ENCODE data around the gene CACNG3. TPM values are rescaled to one million over a fixed set of nuclear protein-coding genes. Genes with fewer than 3 reads are reported as not detected.

CACNG3 gene
- total and polyA plus RNA-seq, 8 donors = not detected

GRCh38 chr16:24216961-24217360, 39.2 kb upstream of the CACNG3 start:
- no peak for TF ChIP-seq POLR2AphosphoS5 (IDR thresholded peaks at IDR 0.05)
- no peak for TF ChIP-seq POLR2A (IDR thresholded peaks at IDR 0.05)
- TF ChIP-seq, protein P1, sequence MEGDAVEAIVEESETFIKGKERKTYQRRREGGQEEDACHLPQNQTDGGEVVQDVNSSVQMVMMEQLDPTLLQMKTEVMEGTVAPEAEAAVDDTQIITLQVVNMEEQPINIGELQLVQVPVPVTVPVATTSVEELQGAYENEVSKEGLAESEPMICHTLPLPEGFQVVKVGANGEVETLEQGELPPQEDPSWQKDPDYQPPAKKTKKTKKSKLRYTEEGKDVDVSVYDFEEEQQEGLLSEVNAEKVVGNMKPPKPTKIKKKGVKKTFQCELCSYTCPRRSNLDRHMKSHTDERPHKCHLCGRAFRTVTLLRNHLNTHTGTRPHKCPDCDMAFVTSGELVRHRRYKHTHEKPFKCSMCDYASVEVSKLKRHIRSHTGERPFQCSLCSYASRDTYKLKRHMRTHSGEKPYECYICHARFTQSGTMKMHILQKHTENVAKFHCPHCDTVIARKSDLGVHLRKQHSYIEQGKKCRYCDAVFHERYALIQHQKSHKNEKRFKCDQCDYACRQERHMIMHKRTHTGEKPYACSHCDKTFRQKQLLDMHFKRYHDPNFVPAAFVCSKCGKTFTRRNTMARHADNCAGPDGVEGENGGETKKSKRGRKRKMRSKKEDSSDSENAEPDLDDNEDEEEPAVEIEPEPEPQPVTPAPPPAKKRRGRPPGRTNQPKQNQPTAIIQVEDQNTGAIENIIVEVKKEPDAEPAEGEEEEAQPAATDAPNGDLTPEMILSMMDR (IDR thresholded peaks at IDR 0.05) = no peak
- TF ChIP-seq EP300 (IDR thresholded peaks at IDR 0.05) = no peak

DNA sequence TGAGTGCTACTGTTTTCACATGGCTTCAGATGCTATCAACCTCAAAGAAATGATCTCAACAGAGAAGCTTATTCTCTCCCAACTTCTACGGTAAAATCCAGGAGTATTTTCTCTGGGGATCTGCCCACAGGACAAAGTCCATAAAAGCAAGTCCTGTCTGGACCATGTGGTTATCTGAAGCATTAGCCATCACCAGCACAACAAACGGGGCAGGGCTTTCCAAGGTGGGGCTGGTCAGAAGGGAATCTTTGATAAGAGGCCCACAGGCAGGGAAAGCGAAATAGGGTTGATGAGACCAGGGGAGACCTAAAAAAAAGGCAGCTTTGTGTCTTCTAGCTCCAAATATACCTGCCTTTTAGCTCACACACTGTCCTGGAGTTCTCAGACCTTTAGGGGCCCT, 38.7 kb upstream of the CACNG3 start:
- Histone ChIP-seq H3K4me1 (no peaks in the 10 kb centered on the region), H3K36me3 (peaks cover 0 to 5% (median 0%) of the 10 kb centered on the region in 4 donors), H3K27ac (no peak overlapping the region), H3K9me3 (no peaks in the 10 kb centered on the region), H3K4me3 (no peak overlapping the region), H3K27me3 (no peaks in the 10 kb centered on the region)
- TF ChIP-seq POLR2A (IDR thresholded peaks at IDR 0.05) (no peak), EP300 (IDR thresholded peaks at IDR 0.05) (no peak), POLR2AphosphoS5 (IDR thresholded peaks at IDR 0.05) (no peak)
- TF ChIP-seq, protein P1 (IDR thresholded peaks at IDR 0.05) = no peak
- WGBS, 5 donors = 33 to 50% (median 45%) methylated on average over 3 of the region's 3 CpGs
- intact Hi-C loops (cut with DNase I; ENCODE audit: low total_unique reads) = no loop called here
- DNase-seq = no peak

More at GRCh38 chr16:24216961-24217360, 39.2 kb upstream of the CACNG3 start:
- no peak overlapping the region for H3K4me3 ChIP-seq
- no peak overlapping the region for H3K27ac ChIP-seq
- no peaks in the 10 kb centered on the region for H3K9me3 ChIP-seq
- intact Hi-C loops (cut with DNase I; ENCODE audit: low total_unique reads) = no loop called here
- DNase-seq = no peak
- peaks cover 0 to 5% (median 0%) of the 10 kb centered on the region in 4 donors for H3K36me3 ChIP-seq
- H3K4me1 ChIP-seq = no peaks in the 10 kb centered on the region
- no peaks in the 10 kb centered on the region for H3K27me3 ChIP-seq

DNA sequence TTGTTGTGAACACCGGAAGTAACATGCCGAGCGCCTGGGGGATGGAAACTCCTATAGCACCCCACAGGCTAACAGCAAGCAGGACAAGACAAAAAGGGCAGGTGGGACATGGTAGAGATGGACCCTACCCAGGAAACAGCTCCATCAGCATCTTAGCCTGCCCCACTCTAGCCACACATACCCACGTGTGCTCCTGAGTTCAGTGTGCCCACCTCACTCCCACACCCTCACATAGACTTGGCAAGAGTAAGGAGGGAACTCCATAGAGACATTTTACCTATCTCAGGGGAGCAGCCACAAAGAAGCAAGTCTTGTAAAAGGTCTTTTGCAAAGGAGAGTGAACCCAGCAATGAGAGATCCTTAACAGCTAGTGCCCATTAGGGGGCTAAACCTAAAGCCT, 37.8 kb upstream of the CACNG3 start:
- no peaks in the 10 kb centered on the region for H3K9me3 ChIP-seq
- H3K4me1 ChIP-seq = no peaks in the 10 kb centered on the region
- peaks cover 0 to 5% (median 0%) of the 10 kb centered on the region in 4 donors for H3K36me3 ChIP-seq
- H3K27ac ChIP-seq = no peak overlapping the region
- no peak for TF ChIP-seq POLR2A (IDR thresholded peaks at IDR 0.05)
- no peak for TF ChIP-seq POLR2AphosphoS5 (IDR thresholded peaks at IDR 0.05)
- TF ChIP-seq, protein P1 (IDR thresholded peaks at IDR 0.05) = no peak
- TF ChIP-seq EP300 (IDR thresholded peaks at IDR 0.05) = no peak
- whole genome bisulfite sequencing, 5 donors = 82 to 88% (median 86%) methylated on average over 4 of the region's 4 CpGs
- H3K27me3 ChIP-seq = no peaks in the 10 kb centered on the region
- intact Hi-C loops (cut with DNase I; ENCODE audit: low total_unique reads) = no loop called here
- DNase-seq = no peak
- no peak overlapping the region for H3K4me3 ChIP-seq

- Histone ChIP-seq H3K9me3 (peaks cover 0 to 4% (median 0%) of the 10 kb centered on the region in 4 donors), H3K4me3 (no peak overlapping the region), H3K4me1 (no peaks in the 10 kb centered on the region), H3K36me3 (no peaks in the 10 kb centered on the region), H3K27me3 (no peaks in the 10 kb centered on the region), H3K27ac (no peak overlapping the region)
- DNase-seq = no peak
- WGBS, 5 donors = 82 to 96% (median 95%) methylated on average over 2 of the region's 2 CpGs
- TF ChIP-seq EP300 (IDR thresholded peaks at IDR 0.05) = no peak
- no peak for TF ChIP-seq POLR2AphosphoS5 (IDR thresholded peaks at IDR 0.05)
- TF ChIP-seq, protein P1 (IDR thresholded peaks at IDR 0.05) = no peak
- no peak for TF ChIP-seq POLR2A (IDR thresholded peaks at IDR 0.05)
- intact Hi-C loops (cut with DNase I; ENCODE audit: low total_unique reads) = no loop called here
Measured at GRCh38 chr16:24221219-24221618, 34.9 kb upstream of the CACNG3 start.
